Endothelial cell of umbilical vein (primary cell): ENCODE measurements around the gene NHLRC4. TPM values are rescaled to one million over a fixed set of nuclear protein-coding genes. Genes with fewer than 3 reads are reported as not detected.

ENCODE experiments used
- BruUV-seq: library from RNA; stranded (reverse); fragments of 400-500 nt; replicated peaks from 2 replicates; lab custom pipeline; 2021; lab: Mats Ljungman, UMichigan
- CTCF ChIA-PET: fragments of 300-600, 350-600 bp; sonication (Branson Sonifier 250); formaldehyde crosslinking; loops from one replicate; lab custom pipeline; 2021; ENCODE audit warnings: antibody characterized with exemption, inconsistent platforms; lab: Charles Lee
- POLR2A ChIA-PET: fragments of 300-600, 350-600 bp; sonication (Branson Sonifier 250); formaldehyde crosslinking; loops from one replicate; lab custom pipeline; 2021; ENCODE audit warnings: antibody characterized with exemption, inconsistent platforms; lab: Charles Lee
- DNase-seq: peaks from one replicate; pipeline ENCODE4 v3.0.0-alpha.2; 2011; ENCODE audit warnings: low read depth, low spot score
- FAIRE-seq: peaks from 2 replicates; lab custom pipeline; 2011; peaks lifted over from hg19 to GRCh38; lab: Jason Lieb, UNC
- H2AFZ ChIP-seq: 2 replicates; pipeline ENCODE4 v1.6.0; 2012; ENCODE audit warnings: low read depth, low read length, control low read depth, inconsistent platforms
- H3K27ac ChIP-seq: 2 replicates; pipeline ENCODE4 v1.5.1; 2011; ENCODE audit warnings: low read depth, mild to moderate bottlenecking, control low read depth, low read length, moderate library complexity; ENCODE audit not compliant: insufficient read depth
- H3K27me3 ChIP-seq, 2 experiments: 2 replicates each; pipeline versions ENCODE4 v1.6.0 to v1.6.1; 2011; ENCODE audit warnings: low read length in 2 of 2, mixed read lengths in 1 of 2; ENCODE audit not compliant: control insufficient read depth in 2 of 2, insufficient read depth in 2 of 2
- H3K36me3 ChIP-seq, 2 experiments: 2 replicates in 1 of 2; 3 replicates in 1 of 2; pipeline ENCODE4 v1.5.1; 2011; ENCODE audit warnings: low read length in 2 of 2, mild to moderate bottlenecking in 1 of 2, moderate library complexity in 1 of 2; ENCODE audit not compliant: control insufficient read depth in 2 of 2, insufficient read depth in 2 of 2; ENCODE audit errors: extremely low read depth in 1 of 2
- H3K4me1 ChIP-seq: 3 replicates; pipeline ENCODE4 v1.5.1; 2011; ENCODE audit warnings: mild to moderate bottlenecking, low read length; ENCODE audit not compliant: control insufficient read depth, insufficient read depth; ENCODE audit errors: extremely low read depth
- H3K4me2 ChIP-seq: 2 replicates; pipeline ENCODE4 v1.6.1; 2011; ENCODE audit warnings: low read length, control low read depth, mixed read lengths; ENCODE audit not compliant: insufficient read depth
- H3K4me3 ChIP-seq, 3 experiments: fragments of 200-600 bp in 1 of 3; sonication (generic), shearing (Covaris generic) in 1 of 3; replicated peaks in 1 of 3; 2 replicates each; pipeline ENCODE4 v1.5.1; 2011 to 2016; ENCODE audit warnings: control low read depth in 3 of 3, low read length in 3 of 3, mild to moderate bottlenecking in 2 of 3, inconsistent platforms in 1 of 3, low read depth in 1 of 3, moderate library complexity in 1 of 3; ENCODE audit not compliant: insufficient read depth in 1 of 3
- H3K79me2 ChIP-seq: 2 replicates; pipeline ENCODE4 v1.6.0; 2012; ENCODE audit warnings: low read length, inconsistent platforms; ENCODE audit not compliant: control insufficient read depth, insufficient read depth
- H3K9ac ChIP-seq: replicated peaks from 2 replicates; pipeline ENCODE3; 2011; ENCODE audit warnings: low read length, control low read depth; ENCODE audit not compliant: insufficient read depth; ENCODE audit errors: extremely low read depth
- H3K9me1 ChIP-seq: replicated peaks from 3 replicates; pipeline ENCODE4 v1.6.0; 2011; ENCODE audit warnings: mild to moderate bottlenecking, low read length; ENCODE audit not compliant: control insufficient read depth, insufficient read depth; ENCODE audit errors: extremely low read depth
- H3K9me3 ChIP-seq: replicated peaks from 2 replicates; pipeline ENCODE4 v1.5.1; 2012; ENCODE audit warnings: low read length, inconsistent platforms; ENCODE audit not compliant: control insufficient read depth, insufficient read depth
- H4K20me1 ChIP-seq: replicated peaks from 2 replicates; pipeline ENCODE3; 2011; ENCODE audit warnings: mild to moderate bottlenecking, low read length; ENCODE audit not compliant: control insufficient read depth, insufficient read depth; ENCODE audit errors: extremely low read depth
- CTCF ChIP-seq, 2 donors: IDR thresholded peaks; 1 replicate in 1 of 2; 2 replicates in 1 of 2; pipeline ENCODE4 v1.5.1; 2011; ENCODE audit warnings: low read length in 2 of 2, mild to moderate bottlenecking in 2 of 2, moderate library complexity in 2 of 2, control low read depth in 1 of 2, inconsistent platforms in 1 of 2, low read depth in 1 of 2; ENCODE audit not compliant: insufficient read depth in 1 of 2; ENCODE audit errors: extremely low read depth in 1 of 2
- EZH2 ChIP-seq: IDR thresholded peaks from 2 replicates; pipeline ENCODE4 v1.6.1; 2012; ENCODE audit warnings: borderline replicate concordance, low read depth, mild to moderate bottlenecking, moderate library complexity, low read length, inconsistent platforms; ENCODE audit not compliant: severe bottlenecking
- FOS ChIP-seq: IDR thresholded peaks from 2 replicates; pipeline ENCODE4 v1.6.1; 2011; ENCODE audit warnings: mild to moderate bottlenecking, low read length, moderate library complexity, borderline replicate concordance; ENCODE audit not compliant: insufficient read depth
- GATA2 ChIP-seq: IDR thresholded peaks from 2 replicates; pipeline ENCODE4 v1.7.0; 2011; ENCODE audit warnings: low read depth, mild to moderate bottlenecking, moderate library complexity, mixed read lengths, low read length; ENCODE audit not compliant: insufficient read length, insufficient read depth
- JUN ChIP-seq: IDR thresholded peaks from 2 replicates; pipeline ENCODE4 v1.6.1; 2011; ENCODE audit warnings: borderline replicate concordance, low read depth; ENCODE audit not compliant: insufficient read length, insufficient read depth
- MYC ChIP-seq: IDR thresholded peaks from one replicate; pipeline ENCODE4 v1.6.1; 2011; ENCODE audit warnings: mild to moderate bottlenecking, low read depth, low read length
- POLR2A ChIP-seq: IDR thresholded peaks from 2 replicates; pipeline ENCODE4 v1.6.1; 2012; ENCODE audit warnings: low read depth, mild to moderate bottlenecking, control low read depth, low read length
- POLR2AphosphoS5 ChIP-seq: IDR thresholded peaks from 2 replicates; pipeline ENCODE4 v1.6.1; 2012; ENCODE audit warnings: low read depth, mild to moderate bottlenecking, control low read depth, low read length, moderate library complexity; ENCODE audit not compliant: insufficient read depth
- dilution Hi-C: fragments of 300-500 bp; cut with MboI; formaldehyde crosslinking; loops from one replicate; pipeline ENCODE4 v1.15.0; 2019; ENCODE audit warnings: low sequenced_read_pairs; ENCODE audit not compliant: extremely low pct_ligation_motif_present
- intact Hi-C: fragments of 100-400 bp; cut with micrococcal nuclease; formaldehyde crosslinking; loops from one replicate; pipeline ENCODE4 v1.10.0; 2022
- polyA plus RNA-seq, 4 experiments: library from polyadenylated mRNA; depleted of rRNA in 3 of 4; stranded (reverse) in 3 of 4; unstranded in 1 of 4; fragments of >200 nt; gene quantifications; 2 replicates each; pipeline versions ENCODE4 v1.2.1 to v1.2.3, GENCODE V29; 2011 to 2012; ENCODE audit warnings: missing spikeins in 1 of 4
- total RNA-seq: library from RNA; stranded (reverse); gene quantifications from 2 replicates; pipeline ENCODE4 v1.2.3, GENCODE V29; 2021
- TF ChIP-seq, protein P1 (sequence below): IDR thresholded peaks from 2 replicates; pipeline ENCODE4 v1.6.1; 2011; ENCODE audit not compliant: insufficient read depth, insufficient read length

The NHLRC4 gene
- total and polyA plus RNA-seq, 2 donors (not counting 3 experiments of a cell fraction or from before 2014, with no cell fraction given) = 0.73 to 0.94 TPM

GRCh38 chr16:574021-574760 lies 7.4 kb downstream of the NHLRC4 start:
- dilution Hi-C loops = no loop called here
- no peaks in the 10 kb centered on the region for H3K9me1 ChIP-seq

More at GRCh38 chr16:574021-574760, 7.4 kb downstream of the NHLRC4 start:
- DNase-seq = no peak
- POLR2A ChIA-PET = no interaction called here
- H3K4me3 ChIP-seq = no peak overlapping the region
- no peak overlapping the region for H3K4me2 ChIP-seq
- H3K4me1 ChIP-seq = peaks cover 11% of the 10 kb centered on the region
- H3K9me3 ChIP-seq = no peaks in the 10 kb centered on the region
- H4K20me1 ChIP-seq = no peaks in the 10 kb centered on the region
- H2AFZ ChIP-seq = no peak overlapping the region
- FAIRE-seq = no peak
- no peak overlapping the region for H3K27ac ChIP-seq
- H3K27me3 ChIP-seq = no peaks in the 10 kb centered on the region
- H3K79me2 ChIP-seq = peaks cover 13% of the 10 kb centered on the region
- peaks cover 0 to 16% of the 10 kb centered on the region in 2 experiments for H3K36me3 ChIP-seq
- TF ChIP-seq GATA2 (no peak), FOS (no peak), EZH2 (no peak), CTCF (IDR thresholded peaks at IDR 0.05; ENCODE audit: extremely low read depth in 1 of 2, insufficient read depth in 1 of 2, low read depth in 1 of 2, low read length in 2 of 2) (no peak), MYC (no peak), POLR2A (no peak), POLR2AphosphoS5 (no peak), JUN (no peak)
- TF ChIP-seq, protein P1, sequence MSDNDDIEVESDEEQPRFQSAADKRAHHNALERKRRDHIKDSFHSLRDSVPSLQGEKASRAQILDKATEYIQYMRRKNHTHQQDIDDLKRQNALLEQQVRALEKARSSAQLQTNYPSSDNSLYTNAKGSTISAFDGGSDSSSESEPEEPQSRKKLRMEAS = no peak
- intact Hi-C loops = no loop called here
- CTCF ChIA-PET = no interaction called here
- no peak overlapping the region for H3K9ac ChIP-seq
- BruUV-seq = no TSS peak
